K562 (cell line): Measurements from ENCODE around the gene USP10.

Experiments
- CEBPB ChIP-seq: fragments of 450-650 bp; IDR thresholded peaks from 2 replicates; pipeline ENCODE4 v1.6.1; 2016; ENCODE audit warnings: missing genetic modification characterization, missing compliant biosample characterization
- CHD1 ChIP-seq: fragments of 200-600 bp; sonication (generic); IDR thresholded peaks from one replicate; pipeline ENCODE4 v1.6.1; 2012; ENCODE audit warnings: mild to moderate bottlenecking, moderate library complexity, low read length, inconsistent platforms
- ERF ChIP-seq: fragments of 450-650 bp; formaldehyde crosslinking; IDR thresholded peaks from 2 replicates; pipeline ENCODE4 v1.4.0; 2020; ENCODE audit warnings: mild to moderate bottlenecking, mixed read lengths
- HMGXB4 ChIP-seq: sonication (generic); formaldehyde crosslinking; IDR thresholded peaks from 2 replicates; pipeline ENCODE4 v1.8.1; 2023; ENCODE audit warnings: mild to moderate bottlenecking, missing genetic modification reagents
- MAX ChIP-seq: sonication (generic); formaldehyde crosslinking; IDR thresholded peaks from 2 replicates; pipeline ENCODE4 v1.9.0; 2022; ENCODE audit warnings: mild to moderate bottlenecking, missing genetic modification reagents
- MLLT1 ChIP-seq, 2 experiments: fragments of 450-650 bp; IDR thresholded peaks; 2 replicates each; pipeline ENCODE4 v1.6.1; 2016
- MXI1 ChIP-seq: IDR thresholded peaks from 2 replicates; pipeline ENCODE4 v1.6.1; 2011; ENCODE audit warnings: low read depth, mild to moderate bottlenecking, improper control_type of control experiment, low read length
- RNF219 ChIP-seq: fragments of 250-450 bp; sonication (Bioruptor Pico); IDR thresholded peaks from 2 replicates; pipeline ENCODE4 v1.5.0; 2022; ENCODE audit warnings: mild to moderate bottlenecking
- TARDBP ChIP-seq: fragments of 450-650 bp; IDR thresholded peaks from 2 replicates; pipeline ENCODE4 v1.6.1; 2016
- YBX1 ChIP-seq: fragments of 450-650 bp; IDR thresholded peaks from 2 replicates; pipeline ENCODE4 v1.7.1; 2016; ENCODE audit warnings: mild to moderate bottlenecking
- ZBTB9 ChIP-seq: fragments of 450-650 bp; formaldehyde crosslinking; IDR thresholded peaks from 2 replicates; pipeline ENCODE4 v1.4.0; 2020; ENCODE audit warnings: mild to moderate bottlenecking, moderate library complexity
- ZNF316 ChIP-seq: fragments of 450-650 bp; IDR thresholded peaks from 2 replicates; pipeline ENCODE4 v1.6.1; 2016
- ZNF449 ChIP-seq: fragments of 250-450 bp; sonication (Bioruptor Pico); IDR thresholded peaks from 2 replicates; pipeline ENCODE4 v1.8.0; 2022; ENCODE audit warnings: moderate library complexity, mild to moderate bottlenecking, inconsistent platforms

GRCh38 chr16:84712138-84712671, 12.4 kb downstream of the USP10 start:
- TF ChIP-seq CEBPB (tag) (no peak), MXI1 (no peak), MAX (no peak), TARDBP (no peak), HMGXB4 (CRISPR knock-in tag) (no peak), ZNF449 (no peak), ERF (CRISPR knock-in tag) (no peak), MLLT1 (IDR thresholded peaks at IDR 0.05) (no peak), ZNF316 (no peak), CHD1 (no peak), RNF219 (CRISPR knock-in tag) (no peak), ZBTB9 (CRISPR knock-in tag) (no peak), YBX1 (no peak)
